ENCODE results near the gene STUB1.

DNA sequence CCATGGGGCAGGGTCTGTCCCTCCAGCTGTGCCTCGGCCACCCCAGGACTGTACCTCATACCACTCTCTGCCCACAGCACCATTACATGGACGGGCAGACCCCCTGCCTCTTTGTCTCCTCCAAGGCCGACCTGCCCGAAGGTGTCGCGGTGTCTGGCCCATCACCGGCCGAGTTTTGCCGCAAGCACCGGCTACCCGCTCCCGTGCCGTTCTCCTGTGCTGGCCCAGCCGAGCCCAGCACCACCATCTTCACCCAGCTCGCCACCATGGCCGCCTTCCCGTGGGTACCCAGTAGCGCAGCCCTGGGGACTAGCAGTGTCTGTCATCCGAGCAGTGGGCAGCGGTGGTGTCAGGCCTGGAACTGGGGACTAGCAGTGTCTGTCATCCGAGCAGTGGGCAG, 7.4 kb upstream of the STUB1 start:
- TF ChIP-seq, protein P1, sequence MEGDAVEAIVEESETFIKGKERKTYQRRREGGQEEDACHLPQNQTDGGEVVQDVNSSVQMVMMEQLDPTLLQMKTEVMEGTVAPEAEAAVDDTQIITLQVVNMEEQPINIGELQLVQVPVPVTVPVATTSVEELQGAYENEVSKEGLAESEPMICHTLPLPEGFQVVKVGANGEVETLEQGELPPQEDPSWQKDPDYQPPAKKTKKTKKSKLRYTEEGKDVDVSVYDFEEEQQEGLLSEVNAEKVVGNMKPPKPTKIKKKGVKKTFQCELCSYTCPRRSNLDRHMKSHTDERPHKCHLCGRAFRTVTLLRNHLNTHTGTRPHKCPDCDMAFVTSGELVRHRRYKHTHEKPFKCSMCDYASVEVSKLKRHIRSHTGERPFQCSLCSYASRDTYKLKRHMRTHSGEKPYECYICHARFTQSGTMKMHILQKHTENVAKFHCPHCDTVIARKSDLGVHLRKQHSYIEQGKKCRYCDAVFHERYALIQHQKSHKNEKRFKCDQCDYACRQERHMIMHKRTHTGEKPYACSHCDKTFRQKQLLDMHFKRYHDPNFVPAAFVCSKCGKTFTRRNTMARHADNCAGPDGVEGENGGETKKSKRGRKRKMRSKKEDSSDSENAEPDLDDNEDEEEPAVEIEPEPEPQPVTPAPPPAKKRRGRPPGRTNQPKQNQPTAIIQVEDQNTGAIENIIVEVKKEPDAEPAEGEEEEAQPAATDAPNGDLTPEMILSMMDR (IDR thresholded peaks at IDR 0.05) = no peak
- TF ChIP-seq POLR2A (IDR thresholded peaks at IDR 0.05) = no peak

Measured in right lobe of liver (tissue), 4 donors.